OCI-LY1 (cell line): ENCODE results near the gene OR10H4.

ENCODE experiments used
- H2AFZ ChIP-seq: fragments of 200-600 bp; sonication (generic), shearing (Covaris generic); 2 replicates; pipeline ENCODE4 v1.6.0; 2014; ENCODE audit warnings: antibody characterized with exemption, mild to moderate bottlenecking, low read length
- H3F3A ChIP-seq: fragments of 200-600 bp; sonication (generic), shearing (Covaris generic); 2 replicates; pipeline ENCODE4 v1.6.0; 2014; ENCODE audit warnings: mild to moderate bottlenecking, antibody characterized with exemption, low read length, moderate library complexity; ENCODE audit not compliant: insufficient read depth
- H3K27ac ChIP-seq: fragments of 200-600 bp; sonication (generic); 2 replicates; pipeline ENCODE4 v1.5.1; 2014; ENCODE audit warnings: low read length, mixed run types, mild to moderate bottlenecking, low read depth; ENCODE audit not compliant: poor library complexity, severe bottlenecking
- H3K27me3 ChIP-seq: fragments of 200-600 bp; sonication (generic); 2 replicates; pipeline ENCODE4 v1.6.0; 2014; ENCODE audit warnings: antibody characterized with exemption, mild to moderate bottlenecking, low read length, moderate library complexity; ENCODE audit not compliant: insufficient read depth
- H3K36me3 ChIP-seq: fragments of 200-600 bp; sonication (generic); 2 replicates; pipeline ENCODE4 v1.6.1; 2014; ENCODE audit warnings: mild to moderate bottlenecking, antibody characterized with exemption, low read length, moderate library complexity, mixed read lengths; ENCODE audit not compliant: insufficient read depth
- H3K4me1 ChIP-seq: fragments of 200-600 bp; sonication (generic); 2 replicates; pipeline ENCODE4 v1.5.1; 2014; ENCODE audit warnings: mild to moderate bottlenecking, low read length, moderate library complexity; ENCODE audit not compliant: insufficient read depth, severe bottlenecking
- H3K4me2 ChIP-seq: fragments of 200-600 bp; sonication (generic), shearing (Covaris generic); 2 replicates; pipeline ENCODE4 v1.6.1; 2014; ENCODE audit warnings: low read length
- H3K4me3 ChIP-seq: fragments of 200-600 bp; sonication (generic); 2 replicates; pipeline ENCODE4 v1.5.1; 2014; ENCODE audit warnings: low read length, low read depth, mild to moderate bottlenecking, mixed read lengths; ENCODE audit not compliant: poor library complexity, severe bottlenecking
- H3K79me2 ChIP-seq: fragments of 200-600 bp; shearing (Covaris generic); 2 replicates; pipeline ENCODE4 v1.6.1; 2016; ENCODE audit warnings: mixed run types, low read length, mixed read lengths; ENCODE audit not compliant: insufficient read depth
- H3K9ac ChIP-seq: fragments of 200-600 bp; sonication (generic), shearing (Covaris generic); 2 replicates; pipeline ENCODE4 v1.6.1; 2014; ENCODE audit warnings: mild to moderate bottlenecking, low read length, mixed read lengths
- H3K9me2 ChIP-seq: fragments of 200-600 bp; sonication (generic), shearing (Covaris generic); 2 replicates; pipeline ENCODE4 v1.6.1; 2014; ENCODE audit warnings: low read depth, mild to moderate bottlenecking, low read length, mixed read lengths
- H3K9me3 ChIP-seq: fragments of 200-600 bp; shearing (Covaris generic); 2 replicates; pipeline ENCODE4 v1.6.1; 2014; ENCODE audit warnings: low read length, mixed read lengths
- H4K20me1 ChIP-seq: fragments of 200-600 bp; sonication (generic), shearing (Covaris generic); 2 replicates; pipeline ENCODE4 v1.6.0; 2016; ENCODE audit warnings: mild to moderate bottlenecking, low read length; ENCODE audit not compliant: insufficient read depth
- EZH2 ChIP-seq: fragments of 200-600 bp; sonication (generic), shearing (Covaris generic); IDR thresholded peaks from 2 replicates; pipeline ENCODE4 v1.8.0; 2017; ENCODE audit warnings: borderline replicate concordance, mixed run types, mild to moderate bottlenecking, antibody characterized with exemption, low read length, moderate library complexity, mixed read lengths
- TF ChIP-seq, protein P1 (sequence below): fragments of 200-600 bp; sonication (generic), shearing (Covaris generic); IDR thresholded peaks from 2 replicates; pipeline ENCODE4 v1.5.1; 2017; ENCODE audit warnings: mild to moderate bottlenecking, antibody characterized with exemption, low read length, moderate library complexity, mixed read lengths

The OR10H4 gene

DNA sequence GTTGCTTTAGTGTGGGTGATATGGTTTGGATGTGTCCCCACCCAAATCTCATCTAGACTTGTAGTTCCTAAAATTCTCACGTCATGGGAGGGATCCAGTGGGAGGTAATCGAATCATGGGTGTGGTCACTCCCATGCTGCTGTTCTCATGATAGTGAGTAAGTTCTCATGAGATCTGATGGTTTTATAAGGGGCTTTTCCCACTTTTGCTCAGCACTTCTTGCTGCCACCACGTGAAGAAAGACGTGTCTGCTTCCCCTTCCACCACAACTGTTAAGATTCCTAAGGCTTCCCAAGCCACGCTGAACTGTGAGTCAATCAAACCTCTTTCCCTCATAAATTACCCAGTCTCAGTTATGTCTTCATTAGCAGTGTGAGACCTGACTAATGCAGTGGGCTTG, 26.0 kb downstream of the OR10H4 start:
- Histone ChIP-seq H3K4me2 (no peak overlapping the region), H3K4me3 (no peak overlapping the region), H3F3A (no peaks in the 10 kb centered on the region), H3K36me3 (no peaks in the 10 kb centered on the region), H3K9ac (no peak overlapping the region), H3K27me3 (no peaks in the 10 kb centered on the region), H2AFZ (no peak overlapping the region), H3K27ac (no peak overlapping the region), H3K9me2 (no peaks in the 10 kb centered on the region), H3K4me1 (no peaks in the 10 kb centered on the region), H4K20me1 (no peaks in the 10 kb centered on the region), H3K79me2 (no peaks in the 10 kb centered on the region), H3K9me3 (no peaks in the 10 kb centered on the region)
- no peak for TF ChIP-seq EZH2
- TF ChIP-seq, protein P1, sequence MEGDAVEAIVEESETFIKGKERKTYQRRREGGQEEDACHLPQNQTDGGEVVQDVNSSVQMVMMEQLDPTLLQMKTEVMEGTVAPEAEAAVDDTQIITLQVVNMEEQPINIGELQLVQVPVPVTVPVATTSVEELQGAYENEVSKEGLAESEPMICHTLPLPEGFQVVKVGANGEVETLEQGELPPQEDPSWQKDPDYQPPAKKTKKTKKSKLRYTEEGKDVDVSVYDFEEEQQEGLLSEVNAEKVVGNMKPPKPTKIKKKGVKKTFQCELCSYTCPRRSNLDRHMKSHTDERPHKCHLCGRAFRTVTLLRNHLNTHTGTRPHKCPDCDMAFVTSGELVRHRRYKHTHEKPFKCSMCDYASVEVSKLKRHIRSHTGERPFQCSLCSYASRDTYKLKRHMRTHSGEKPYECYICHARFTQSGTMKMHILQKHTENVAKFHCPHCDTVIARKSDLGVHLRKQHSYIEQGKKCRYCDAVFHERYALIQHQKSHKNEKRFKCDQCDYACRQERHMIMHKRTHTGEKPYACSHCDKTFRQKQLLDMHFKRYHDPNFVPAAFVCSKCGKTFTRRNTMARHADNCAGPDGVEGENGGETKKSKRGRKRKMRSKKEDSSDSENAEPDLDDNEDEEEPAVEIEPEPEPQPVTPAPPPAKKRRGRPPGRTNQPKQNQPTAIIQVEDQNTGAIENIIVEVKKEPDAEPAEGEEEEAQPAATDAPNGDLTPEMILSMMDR, result no peak

DNA sequence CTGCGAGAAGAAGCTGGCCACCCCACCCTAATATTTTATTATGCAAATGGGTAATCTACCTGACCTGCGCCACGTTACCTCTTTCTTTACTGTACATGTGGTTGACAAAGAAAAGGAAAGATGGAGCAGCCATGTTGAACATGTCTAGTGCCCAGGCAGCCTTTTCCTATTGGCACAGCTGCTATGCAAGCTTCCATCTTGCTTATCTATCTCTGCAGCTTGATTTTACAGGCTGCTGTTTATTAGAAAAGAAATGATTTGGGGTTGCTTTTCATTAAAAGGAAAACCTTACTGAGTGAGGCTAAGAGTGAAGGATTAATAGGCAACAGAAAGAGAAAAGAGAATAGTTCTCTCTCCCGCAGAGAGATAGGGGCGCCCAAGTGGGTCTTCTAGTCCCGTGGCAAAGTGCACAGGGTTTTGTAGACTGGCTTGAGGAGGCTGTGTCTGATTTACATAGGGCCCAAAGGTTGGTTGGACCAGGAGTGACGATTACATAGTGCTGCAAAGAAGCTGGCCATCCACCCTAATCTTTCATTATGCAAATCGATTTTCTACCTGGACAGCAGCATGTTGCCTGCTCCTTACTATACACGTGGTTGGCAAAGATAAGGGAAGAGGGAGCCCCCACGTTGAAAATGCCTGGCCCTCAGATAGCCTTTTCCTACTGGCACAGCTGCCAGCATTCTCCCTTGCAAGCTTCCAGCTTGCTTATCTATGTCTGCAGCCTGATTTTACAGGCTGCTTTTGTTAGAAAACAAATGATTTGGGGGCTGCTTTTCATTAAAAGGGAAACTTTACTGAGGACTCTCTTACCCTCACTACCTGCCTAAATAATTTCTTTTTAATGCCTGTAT, 28.3 kb downstream of the OR10H4 start:
- H3K4me2 ChIP-seq, result no peak overlapping the region
- no peak overlapping the region for H3K4me3 ChIP-seq
- H4K20me1 ChIP-seq, result no peaks in the 10 kb centered on the region
- H3K9ac ChIP-seq, result no peak overlapping the region
- H3K79me2 ChIP-seq, result no peaks in the 10 kb centered on the region
- no peaks in the 10 kb centered on the region for H3K36me3 ChIP-seq
- H3F3A ChIP-seq, result no peaks in the 10 kb centered on the region
- no peak for TF ChIP-seq EZH2
- TF ChIP-seq, protein P1, result no peak
- H3K9me2 ChIP-seq, result no peaks in the 10 kb centered on the region
- no peak overlapping the region for H2AFZ ChIP-seq
- no peaks in the 10 kb centered on the region for H3K27me3 ChIP-seq
- no peaks in the 10 kb centered on the region for H3K9me3 ChIP-seq
- no peak overlapping the region for H3K27ac ChIP-seq
- H3K4me1 ChIP-seq, result no peaks in the 10 kb centered on the region

DNA sequence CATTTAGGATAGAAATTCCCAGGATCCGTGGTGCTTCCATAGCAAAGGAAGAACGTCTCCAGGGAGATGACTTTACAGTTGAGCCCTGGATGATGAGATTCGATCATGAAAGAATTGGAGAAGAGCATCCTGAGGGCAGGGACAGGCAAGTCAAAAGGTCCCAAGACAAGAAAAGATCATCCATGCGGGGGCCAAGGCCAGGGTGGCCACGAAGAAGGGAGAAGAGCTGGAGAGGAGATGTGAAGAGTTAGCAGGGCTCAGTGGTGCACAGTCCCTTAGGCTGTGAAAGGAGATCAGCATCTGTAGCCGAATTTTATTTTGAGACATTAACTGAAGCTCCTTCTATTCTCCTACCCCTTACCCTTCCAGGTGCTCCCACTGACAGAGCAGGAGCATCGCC, 28.9 kb downstream of the OR10H4 start:
- Histone ChIP-seq H3K9me3 (peaks cover under 1% of the 10 kb centered on the region; the same call in 1 of the 2 replicates), H3K9ac (no peak overlapping the region), H3F3A (no peaks in the 10 kb centered on the region), H3K27me3 (no peaks in the 10 kb centered on the region), H3K79me2 (no peaks in the 10 kb centered on the region), H3K27ac (no peak overlapping the region), H4K20me1 (no peaks in the 10 kb centered on the region), H3K4me2 (no peak overlapping the region), H3K4me3 (no peak overlapping the region), H2AFZ (no peak overlapping the region), H3K9me2 (no peaks in the 10 kb centered on the region), H3K4me1 (no peaks in the 10 kb centered on the region), H3K36me3 (no peaks in the 10 kb centered on the region)
- TF ChIP-seq, protein P1, result no peak
- TF ChIP-seq EZH2, result no peak
